Fibroblast of villous mesenchyme (primary cell): ENCODE results near the gene UBE3C. TPM values are rescaled to one million over a fixed set of nuclear protein-coding genes. Genes with fewer than 3 reads are reported as not detected.
A peak's percentile ranks its signal among the peaks of the same experiment; 100 is the strongest.
"Not testable (repeated sequence)": the region's sequence is repeated elsewhere in the genome, so short reads cannot be mapped to it uniquely, and the experiment has no call there.

Experiments
- DNase-seq: peaks from one replicate; pipeline ENCODE4 v3.0.0-alpha.2; 2010; ENCODE audit warnings: low read depth
- H3K4me3 ChIP-seq: 2 replicates; pipeline ENCODE4 v1.5.1; 2011; ENCODE audit warnings: low read depth, mild to moderate bottlenecking, low read length
- CTCF ChIP-seq: IDR thresholded peaks from 2 replicates; pipeline ENCODE4 v1.5.1; 2012; ENCODE audit warnings: low read depth, mild to moderate bottlenecking, low read length; ENCODE audit not compliant: insufficient read depth
- total RNA-seq: library from RNA; depleted of rRNA; stranded (reverse); fragments of >200 nt; gene quantifications from 2 replicates; pipeline ENCODE4 v1.2.3, GENCODE V29; 2012

The UBE3C gene
- total RNA-seq, 1 donor, result 150 TPM

GRCh38 chr7:157274991-157275427 lies 136.3 kb downstream of the UBE3C start:
- no peak overlapping the region for H3K4me3 ChIP-seq
- no peak for TF ChIP-seq CTCF
- peak; percentile 30 for DNase-seq

DNA sequence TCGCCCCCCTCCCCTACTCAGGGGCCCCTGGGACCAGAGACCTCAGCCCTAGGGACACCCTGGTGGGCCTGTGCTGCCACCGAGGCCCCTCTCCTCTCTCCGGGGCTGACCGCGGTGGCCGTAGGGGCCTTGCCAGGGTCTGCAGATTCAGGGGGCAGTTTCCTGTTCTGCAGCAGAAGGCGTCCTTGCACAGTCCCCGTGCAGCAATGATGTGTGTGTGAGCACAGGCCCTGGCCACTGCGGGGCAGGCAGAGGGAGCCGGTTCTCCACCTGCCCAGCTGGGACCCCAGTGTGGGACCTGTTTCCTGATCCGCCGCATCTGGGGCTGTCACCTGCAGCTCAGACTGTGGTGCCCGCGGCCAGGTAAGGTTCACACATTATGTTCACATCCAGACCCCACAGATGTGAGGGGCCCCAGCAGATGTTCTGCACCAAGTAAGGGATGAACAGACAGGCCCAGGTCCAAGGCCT lies 137.4 kb downstream of the UBE3C start:
- no peak for DNase-seq
- H3K4me3 ChIP-seq, result no peak overlapping the region
- TF ChIP-seq CTCF, result no peak

GRCh38 chr7:157276731-157277562 lies 138.2 kb downstream of the UBE3C start:
- no peak for TF ChIP-seq CTCF
- no peak for DNase-seq
- no peak overlapping the region for H3K4me3 ChIP-seq

GRCh38 chr7:157277568-157277967 lies 138.8 kb downstream of the UBE3C start:
- not testable (repeated sequence) for H3K4me3 ChIP-seq, DNase-seq

DNA sequence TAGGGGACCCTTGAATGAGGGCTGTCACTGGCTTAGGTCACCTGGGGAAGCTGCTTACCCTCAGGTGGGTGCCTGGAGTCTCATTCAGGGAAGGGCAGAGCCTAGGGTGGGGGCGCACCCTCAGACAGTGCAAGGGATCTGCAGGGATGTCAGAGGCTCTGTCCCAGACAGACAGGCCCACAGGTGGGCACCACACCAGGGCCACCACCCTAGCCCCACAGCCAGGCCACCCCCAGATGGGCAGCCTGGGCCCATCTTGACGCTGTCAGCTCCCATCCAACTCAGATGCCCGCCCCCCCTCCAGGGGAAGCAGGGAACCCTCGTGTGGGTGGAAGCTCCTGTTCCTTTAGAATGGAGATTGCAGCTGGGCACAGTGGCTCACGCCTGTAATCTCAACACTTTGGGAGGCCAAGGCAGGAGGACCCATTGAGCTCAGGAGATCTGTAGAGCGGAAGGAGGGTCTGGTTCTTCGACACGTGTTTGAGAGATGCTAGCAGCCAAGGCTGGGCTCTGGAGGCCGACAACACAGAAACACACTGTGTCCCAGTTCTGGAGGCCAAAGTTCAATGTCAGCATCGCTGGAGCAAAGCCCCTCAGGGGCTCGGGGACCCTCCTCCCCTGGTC lies 139.6 kb downstream of the UBE3C start:
- no peak overlapping the region for H3K4me3 ChIP-seq
- no peak for TF ChIP-seq CTCF
- DNase-seq, result no peak

DNA sequence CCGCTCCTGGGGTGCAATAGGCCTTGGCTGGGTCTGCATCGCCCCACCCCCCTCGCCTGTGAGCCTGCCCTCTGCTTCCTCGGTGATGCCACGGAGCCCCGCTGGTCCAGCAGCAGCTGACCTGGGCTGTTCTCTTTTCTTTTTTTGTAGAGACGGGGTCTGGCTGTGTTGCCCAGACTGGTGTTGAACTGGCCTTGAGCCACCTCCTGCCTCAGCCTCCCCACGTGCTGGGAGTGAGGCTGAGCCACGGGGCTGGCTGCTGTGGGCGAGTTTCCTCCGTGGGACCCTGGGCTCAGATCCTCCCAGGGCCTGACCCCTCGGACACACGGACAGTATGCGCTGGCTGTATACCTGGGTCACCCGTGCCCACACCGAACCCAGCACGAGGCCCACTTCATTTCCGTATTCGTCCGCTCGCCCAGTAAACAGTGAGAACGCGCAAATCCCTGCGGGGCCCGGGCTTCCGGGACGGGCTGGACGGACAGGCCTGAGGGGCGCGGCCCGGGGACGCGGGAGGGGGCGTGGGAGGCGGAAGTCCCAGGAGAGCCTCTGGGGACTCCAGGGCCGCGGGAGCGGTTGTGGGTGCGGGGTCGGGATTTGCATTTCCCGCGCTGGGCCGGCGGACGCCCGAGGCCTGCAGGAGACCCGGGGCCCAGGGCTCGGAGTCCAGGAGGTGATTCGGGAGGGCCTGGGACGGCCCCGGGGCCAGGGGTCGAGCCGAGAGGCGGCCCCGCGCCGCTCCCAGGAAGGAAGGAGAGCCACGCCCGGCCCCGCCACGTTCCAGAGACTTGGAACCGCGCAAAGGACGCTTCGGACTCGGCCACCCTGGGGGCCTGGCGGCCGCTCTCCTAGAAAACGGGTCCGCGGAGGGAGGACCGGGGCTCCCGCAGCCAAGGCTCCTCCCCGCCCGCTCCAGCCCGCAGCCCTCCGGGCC lies 140.3 kb downstream of the UBE3C start:
- DNase-seq, result peak; percentile 44
- peak overlapping the region; percentile 52 for H3K4me3 ChIP-seq
- no peak for TF ChIP-seq CTCF
